ENCODE results near the gene GLDC. TPM values are rescaled to one million over a fixed set of nuclear protein-coding genes. Genes with fewer than 3 reads are reported as not detected.

GLDC gene
- total RNA-seq, 2 donors from 2014 or later = not detected

DNA sequence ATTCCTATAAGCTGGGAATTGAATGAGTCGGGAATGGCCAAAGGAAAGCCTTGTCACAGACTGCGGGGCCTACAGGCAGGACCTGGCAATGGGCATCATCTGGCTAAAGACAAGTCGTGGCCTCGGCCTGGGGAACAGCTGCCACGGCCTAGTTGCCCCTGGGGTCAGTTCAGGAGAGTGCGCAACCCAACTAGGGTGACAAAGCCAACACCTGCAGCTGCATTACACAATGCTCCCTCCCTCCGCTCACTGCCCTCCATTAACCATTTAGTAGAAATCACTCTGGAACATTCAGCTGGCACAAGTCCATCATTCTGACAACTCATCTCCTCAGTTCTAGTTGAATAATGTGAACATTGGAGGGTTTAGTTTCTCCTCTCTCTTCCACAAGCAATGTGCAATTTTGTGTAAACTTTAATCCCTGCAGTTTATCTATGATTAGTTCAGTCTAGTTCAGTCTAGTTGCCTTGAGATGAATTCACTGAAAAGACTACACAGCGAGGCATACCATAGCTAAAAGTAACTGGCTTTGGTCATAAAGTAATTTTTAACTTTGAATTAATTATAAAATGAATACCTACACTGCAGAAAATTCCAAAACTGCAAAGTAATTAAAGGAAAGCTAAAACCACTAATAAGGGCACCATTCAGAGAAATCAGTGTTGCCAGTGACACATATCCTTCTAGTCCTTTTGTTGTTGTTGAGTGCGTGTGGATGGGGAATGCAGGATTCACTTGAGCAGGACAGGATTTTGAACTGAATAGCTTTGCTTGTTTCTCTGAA lies 5.1 kb downstream of the GLDC start:
- intact Hi-C loops (cut with DNase I) = no loop called here
- 81 to 88% methylated on average over 9 of the region's 9 CpGs for WGBS, 2 donors
- Histone ChIP-seq H3K27me3 (peaks cover 0 to 7% of the 10 kb centered on the region in 2 donors), H3K4me1 (peaks cover 12% of the 10 kb centered on the region), H3K9me3 (no peaks in the 10 kb centered on the region), H3K36me3 (replicated peaks in 1 of 2; ENCODE audit: insufficient read depth in 1 of 2, low read depth in 2 of 2) (no peaks in the 10 kb centered on the region), H3K4me3 (no peak overlapping the region), H3K27ac (no peak overlapping the region)
- ATAC-seq (no peak), DNase-seq (no peak)
- TF ChIP-seq, protein P1, sequence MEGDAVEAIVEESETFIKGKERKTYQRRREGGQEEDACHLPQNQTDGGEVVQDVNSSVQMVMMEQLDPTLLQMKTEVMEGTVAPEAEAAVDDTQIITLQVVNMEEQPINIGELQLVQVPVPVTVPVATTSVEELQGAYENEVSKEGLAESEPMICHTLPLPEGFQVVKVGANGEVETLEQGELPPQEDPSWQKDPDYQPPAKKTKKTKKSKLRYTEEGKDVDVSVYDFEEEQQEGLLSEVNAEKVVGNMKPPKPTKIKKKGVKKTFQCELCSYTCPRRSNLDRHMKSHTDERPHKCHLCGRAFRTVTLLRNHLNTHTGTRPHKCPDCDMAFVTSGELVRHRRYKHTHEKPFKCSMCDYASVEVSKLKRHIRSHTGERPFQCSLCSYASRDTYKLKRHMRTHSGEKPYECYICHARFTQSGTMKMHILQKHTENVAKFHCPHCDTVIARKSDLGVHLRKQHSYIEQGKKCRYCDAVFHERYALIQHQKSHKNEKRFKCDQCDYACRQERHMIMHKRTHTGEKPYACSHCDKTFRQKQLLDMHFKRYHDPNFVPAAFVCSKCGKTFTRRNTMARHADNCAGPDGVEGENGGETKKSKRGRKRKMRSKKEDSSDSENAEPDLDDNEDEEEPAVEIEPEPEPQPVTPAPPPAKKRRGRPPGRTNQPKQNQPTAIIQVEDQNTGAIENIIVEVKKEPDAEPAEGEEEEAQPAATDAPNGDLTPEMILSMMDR (IDR thresholded peaks at IDR 0.05) = no peak
- TF ChIP-seq POLR2A (IDR thresholded peaks at IDR 0.05) = no peak

DNA sequence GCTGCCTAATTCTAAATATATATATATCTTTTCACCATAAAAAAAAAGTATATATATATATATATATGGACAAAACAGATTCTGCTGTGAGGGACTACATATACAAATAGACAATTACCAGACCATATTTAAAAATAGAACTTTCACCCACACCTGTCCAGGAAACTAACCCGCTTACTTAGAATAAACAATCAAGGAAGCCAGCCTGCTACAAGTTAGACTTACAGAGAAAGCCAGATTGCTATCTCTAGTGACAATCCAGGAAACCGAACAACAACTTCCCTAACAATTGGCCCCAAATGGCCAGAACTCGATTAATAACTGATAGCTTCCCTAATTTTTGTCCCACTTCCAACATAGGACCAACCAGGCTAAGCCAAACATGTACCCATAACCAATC lies 5.9 kb downstream of the GLDC start:
- no peak overlapping the region for H3K27ac ChIP-seq
- H3K4me3 ChIP-seq = no peak overlapping the region
- H3K27me3 ChIP-seq = peaks cover 0 to 2% of the 10 kb centered on the region in 2 donors
- DNase-seq = no peak
- 67 to 69% methylated on average over 3 of the region's 3 CpGs for WGBS, 2 donors
- H3K9me3 ChIP-seq = no peaks in the 10 kb centered on the region
- H3K36me3 ChIP-seq (replicated peaks in 1 of 2; ENCODE audit: insufficient read depth in 1 of 2, low read depth in 2 of 2) = no peaks in the 10 kb centered on the region
- H3K4me1 ChIP-seq = peaks cover 4% of the 10 kb centered on the region
- no peak for ATAC-seq
- intact Hi-C loops (cut with DNase I) = no loop called here
- TF ChIP-seq, protein P1 (IDR thresholded peaks at IDR 0.05) = no peak
- no peak for TF ChIP-seq POLR2A (IDR thresholded peaks at IDR 0.05)

DNA sequence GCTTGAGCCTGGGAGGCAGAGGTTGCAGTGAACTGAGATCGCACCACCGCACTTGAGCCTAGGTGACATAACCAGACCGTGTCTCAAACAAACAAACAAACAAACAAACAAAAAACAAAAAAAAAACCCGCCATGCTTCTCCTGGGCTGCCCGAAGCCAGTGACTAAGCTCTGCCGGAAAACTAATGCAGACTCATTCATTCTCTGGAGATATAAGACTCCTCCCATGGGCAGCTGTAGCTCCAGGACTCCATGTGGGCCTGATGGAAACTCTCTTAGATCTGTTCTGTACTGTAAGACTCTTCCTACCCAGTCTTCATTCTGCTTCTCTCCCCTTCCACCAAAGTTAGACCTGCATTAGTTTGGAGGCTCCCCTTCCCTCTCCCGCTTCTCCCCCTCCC lies 11.1 kb downstream of the GLDC start:
- H3K4me3 ChIP-seq = no peak overlapping the region
- WGBS, 2 donors = 86% methylated on average over 7 of the region's 7 CpGs
- intact Hi-C loops (cut with DNase I) = no loop called here
- ATAC-seq = no peak
- no peaks in the 10 kb centered on the region for H3K9me3 ChIP-seq
- no peaks in the 10 kb centered on the region for H3K4me1 ChIP-seq
- H3K27me3 ChIP-seq = no peaks in the 10 kb centered on the region
- DNase-seq = no peak
- H3K27ac ChIP-seq = no peak overlapping the region
- TF ChIP-seq, protein P1 (IDR thresholded peaks at IDR 0.05) = no peak
- no peak for TF ChIP-seq POLR2A (IDR thresholded peaks at IDR 0.05)
- H3K36me3 ChIP-seq (replicated peaks in 1 of 2; ENCODE audit: insufficient read depth in 1 of 2, low read depth in 2 of 2) = no peaks in the 10 kb centered on the region

DNA sequence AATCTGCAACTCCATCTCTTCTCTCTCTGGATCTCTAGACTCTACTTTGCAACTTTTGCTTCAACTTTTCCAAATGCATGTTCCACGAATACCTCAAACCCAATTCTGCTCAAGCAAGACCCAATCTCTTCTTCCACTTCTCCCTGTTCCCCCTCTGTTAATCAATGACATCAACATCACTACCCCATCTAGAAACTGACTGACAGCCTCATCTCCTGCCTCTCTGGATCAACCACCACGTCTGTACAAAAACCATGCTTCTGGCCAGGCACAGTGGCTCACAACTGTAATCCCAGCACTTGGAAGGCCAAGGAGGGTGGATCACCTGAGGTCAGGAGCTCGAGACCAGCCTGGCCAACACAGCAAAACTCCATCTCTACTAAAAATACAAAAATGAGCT lies 12.2 kb downstream of the GLDC start:
- no peak for TF ChIP-seq POLR2A (IDR thresholded peaks at IDR 0.05)
- TF ChIP-seq, protein P1 (IDR thresholded peaks at IDR 0.05) = no peak
- ATAC-seq (no peak), DNase-seq (no peak)
- H3K4me1 ChIP-seq = no peaks in the 10 kb centered on the region
- WGBS, 2 donors = 67 to 68% methylated on average over 3 of the region's 3 CpGs
- no peaks in the 10 kb centered on the region for H3K36me3 ChIP-seq (replicated peaks in 1 of 2; ENCODE audit: insufficient read depth in 1 of 2, low read depth in 2 of 2)
- no peaks in the 10 kb centered on the region for H3K9me3 ChIP-seq
- no peaks in the 10 kb centered on the region for H3K27me3 ChIP-seq
- H3K4me3 ChIP-seq = no peak overlapping the region
- H3K27ac ChIP-seq = no peak overlapping the region
- intact Hi-C loops (cut with DNase I) = no loop called here

Measured in body of pancreas (tissue), 4 donors.